CD14-positive monocyte (primary cell): ENCODE results near the gene KSR2. TPM values are rescaled to one million over a fixed set of nuclear protein-coding genes. Genes with fewer than 3 reads are reported as not detected.

Experiments
- DNase-seq, 3 donors: peaks; one replicate each; pipeline ENCODE4 v3.0.0-alpha.2; 2011 to 2022
- H2AFZ ChIP-seq: 2 replicates; pipeline ENCODE4 v1.6.0; 2012; ENCODE audit warnings: mild to moderate bottlenecking, low read depth, low read length, inconsistent platforms; ENCODE audit not compliant: insufficient read depth, poor library complexity, severe bottlenecking
- H3K27ac ChIP-seq, 2 donors: 1 replicate in 1 of 2; 2 replicates in 1 of 2; pipeline ENCODE4 v1.5.1; 2012 to 2013; ENCODE audit warnings: low read length in 2 of 2, control low read depth in 1 of 2, inconsistent platforms in 1 of 2, low read depth in 1 of 2, mild to moderate bottlenecking in 1 of 2
- H3K27me3 ChIP-seq, 2 donors: one replicate each; pipeline versions ENCODE4 v1.6.0 to v1.6.1; 2011 to 2013; ENCODE audit warnings: low read length in 2 of 2; ENCODE audit not compliant: control insufficient read depth in 2 of 2, insufficient read depth in 2 of 2
- H3K36me3 ChIP-seq, 2 donors: replicated peaks in 1 of 2; 1 replicate in 1 of 2; 2 replicates in 1 of 2; pipeline versions ENCODE4 v1.5.1 to v1.6.1; 2012 to 2013; ENCODE audit warnings: low read length in 2 of 2, control low read depth in 1 of 2, inconsistent platforms in 1 of 2, mild to moderate bottlenecking in 1 of 2; ENCODE audit not compliant: insufficient read depth in 2 of 2, control insufficient read depth in 1 of 2
- H3K4me1 ChIP-seq, 2 donors: 1 replicate in 1 of 2; 2 replicates in 1 of 2; pipeline versions ENCODE4 v1.5.1 to v1.6.1; 2012 to 2013; ENCODE audit warnings: low read length in 2 of 2, control low read depth in 1 of 2, inconsistent platforms in 1 of 2, mild to moderate bottlenecking in 1 of 2, moderate library complexity in 1 of 2; ENCODE audit not compliant: insufficient read depth in 2 of 2, control insufficient read depth in 1 of 2
- H3K4me2 ChIP-seq: replicated peaks from 2 replicates; pipeline ENCODE3; 2012; ENCODE audit warnings: low read length, moderate library complexity, mild to moderate bottlenecking; ENCODE audit not compliant: poor library complexity, severe bottlenecking; ENCODE audit errors: extremely low read depth
- H3K4me3 ChIP-seq, 3 experiments: fragments of 200-600 bp in 1 of 3; sonication (generic) in 1 of 3; replicated peaks in 1 of 3; 1 replicate in 2 of 3; 2 replicates in 1 of 3; pipeline ENCODE4 v1.5.1; 2011 to 2013; ENCODE audit warnings: low read length in 3 of 3, mild to moderate bottlenecking in 3 of 3, control low read depth in 2 of 3, low read depth in 2 of 3, inconsistent platforms in 1 of 3, moderate library complexity in 1 of 3
- H3K79me2 ChIP-seq: 2 replicates; pipeline ENCODE4 v1.6.0; 2012; ENCODE audit warnings: mild to moderate bottlenecking, control low read depth, inconsistent platforms, low read length, moderate library complexity; ENCODE audit not compliant: insufficient read depth
- H3K9ac ChIP-seq: 2 replicates; pipeline ENCODE4 v1.6.0; 2017; ENCODE audit warnings: low read length, mild to moderate bottlenecking; ENCODE audit not compliant: insufficient read depth, poor library complexity, severe bottlenecking
- H3K9me3 ChIP-seq, 2 donors: replicated peaks in 1 of 2; 1 replicate in 1 of 2; 2 replicates in 1 of 2; pipeline versions ENCODE4 v1.5.1 to v1.6.1; 2012 to 2013; ENCODE audit warnings: low read length in 2 of 2, control low read depth in 1 of 2; ENCODE audit not compliant: control insufficient read depth in 1 of 2, insufficient read depth in 1 of 2
- H4K20me1 ChIP-seq: 2 replicates; pipeline ENCODE4 v1.6.0; 2012; ENCODE audit warnings: mild to moderate bottlenecking, low read length, control low read depth, moderate library complexity; ENCODE audit not compliant: insufficient read depth
- H3K27ac Mint-ChIP-seq, 7 donors: one replicate each; pipeline ENCODE4 v1.8.0; 2020; ENCODE audit warnings: mild to moderate bottlenecking in 7 of 7, mixed read lengths in 7 of 7, moderate library complexity in 6 of 7, inconsistent platforms in 2 of 7
- H3K27me3 Mint-ChIP-seq, 3 donors: one replicate each; pipeline ENCODE4 v1.8.0; 2021 to 2022; ENCODE audit warnings: low read depth in 3 of 3, mild to moderate bottlenecking in 3 of 3, mixed read lengths in 3 of 3, moderate library complexity in 3 of 3, inconsistent platforms in 1 of 3
- H3K36me3 Mint-ChIP-seq, 2 donors: one replicate each; pipeline ENCODE4 v1.8.0; 2020; ENCODE audit warnings: mixed read lengths in 2 of 2, inconsistent platforms in 1 of 2, mild to moderate bottlenecking in 1 of 2
- H3K4me1 Mint-ChIP-seq: one replicate; pipeline ENCODE4 v1.8.0; 2020; ENCODE audit warnings: mild to moderate bottlenecking, mixed read lengths
- H3K4me3 Mint-ChIP-seq, 2 donors: one replicate each; pipeline ENCODE4 v1.8.0; 2020; ENCODE audit warnings: mild to moderate bottlenecking in 2 of 2, mixed read lengths in 2 of 2, moderate library complexity in 1 of 2
- H3K9me3 Mint-ChIP-seq, 7 donors: one replicate each; pipeline ENCODE4 v1.8.0; 2020 to 2022; ENCODE audit warnings: mixed read lengths in 7 of 7, mild to moderate bottlenecking in 6 of 7, moderate library complexity in 6 of 7, inconsistent platforms in 2 of 7
- WGBS: methylation state at CpG from one replicate; pipeline ENCODE4 v1.1.5; 2013; ENCODE audit warnings: missing lambda C conversion rate; ENCODE audit not compliant: insufficient coverage; 5-methylcytosine and 5-hydroxymethylcytosine counted together
- intact Hi-C, 2 donors: fragments of 100-400 bp; cut with micrococcal nuclease; formaldehyde crosslinking; loops; one replicate each; pipeline versions ENCODE4 v1.15.0 to v1.15.1; 2023
- polyA plus RNA-seq, 3 donors: library from polyadenylated mRNA; depleted of rRNA in 1 of 3; unstranded in 2 of 3; stranded (reverse) in 1 of 3; fragments of 300-500 nt in 2 of 3; fragments of >200 nt in 1 of 3; fragmentation: Illumina TruSeq in 2 of 3; gene quantifications; 1 replicate in 2 of 3; 2 replicates in 1 of 3; pipeline ENCODE4 v1.2.3, GENCODE V29; 2012 to 2021
- TF ChIP-seq, protein P1 (sequence below): fragments of 200-600 bp; IDR thresholded peaks from one replicate; pipeline ENCODE4 v1.8.0; 2022; ENCODE audit warnings: antibody characterized with exemption, mild to moderate bottlenecking

The KSR2 gene
- polyA plus RNA-seq, 3 donors: not detected

- no peaks in the 10 kb centered on the region for H4K20me1 ChIP-seq
- no peak overlapping the region for H3K27ac ChIP-seq
- H3K27me3 ChIP-seq: peaks cover 2 to 3% of the 10 kb centered on the region in 2 donors
- no peak overlapping the region for H2AFZ ChIP-seq
- Mint-ChIP-seq H3K36me3 (no peaks in the 10 kb centered on the region), H3K4me3 (no peak overlapping the region), H3K27me3 (peaks cover 9 to 31% (median 11%) of the 10 kb centered on the region in 3 donors), H3K27ac (no peak overlapping the region), H3K9me3 (peaks cover 0 to 3% (median 0%) of the 10 kb centered on the region in 7 donors), H3K4me1 (no peaks in the 10 kb centered on the region)
- TF ChIP-seq, protein P1, sequence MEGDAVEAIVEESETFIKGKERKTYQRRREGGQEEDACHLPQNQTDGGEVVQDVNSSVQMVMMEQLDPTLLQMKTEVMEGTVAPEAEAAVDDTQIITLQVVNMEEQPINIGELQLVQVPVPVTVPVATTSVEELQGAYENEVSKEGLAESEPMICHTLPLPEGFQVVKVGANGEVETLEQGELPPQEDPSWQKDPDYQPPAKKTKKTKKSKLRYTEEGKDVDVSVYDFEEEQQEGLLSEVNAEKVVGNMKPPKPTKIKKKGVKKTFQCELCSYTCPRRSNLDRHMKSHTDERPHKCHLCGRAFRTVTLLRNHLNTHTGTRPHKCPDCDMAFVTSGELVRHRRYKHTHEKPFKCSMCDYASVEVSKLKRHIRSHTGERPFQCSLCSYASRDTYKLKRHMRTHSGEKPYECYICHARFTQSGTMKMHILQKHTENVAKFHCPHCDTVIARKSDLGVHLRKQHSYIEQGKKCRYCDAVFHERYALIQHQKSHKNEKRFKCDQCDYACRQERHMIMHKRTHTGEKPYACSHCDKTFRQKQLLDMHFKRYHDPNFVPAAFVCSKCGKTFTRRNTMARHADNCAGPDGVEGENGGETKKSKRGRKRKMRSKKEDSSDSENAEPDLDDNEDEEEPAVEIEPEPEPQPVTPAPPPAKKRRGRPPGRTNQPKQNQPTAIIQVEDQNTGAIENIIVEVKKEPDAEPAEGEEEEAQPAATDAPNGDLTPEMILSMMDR: no peak
- no peaks in the 10 kb centered on the region for H3K4me1 ChIP-seq
- H3K4me3 ChIP-seq: no peak overlapping the region
- H3K79me2 ChIP-seq: no peaks in the 10 kb centered on the region
- H3K36me3 ChIP-seq: no peaks in the 10 kb centered on the region
- no peak for DNase-seq
- H3K4me2 ChIP-seq: no peak overlapping the region
- no CpG with 5 or more reads among the region's 5 CpGs for WGBS
- intact Hi-C loops: no loop called here
- H3K9ac ChIP-seq: no peak overlapping the region
- no peaks in the 10 kb centered on the region for H3K9me3 ChIP-seq
Observed at GRCh38 chr12:117563007-117563406, 405.8 kb downstream of the KSR2 start.

DNA sequence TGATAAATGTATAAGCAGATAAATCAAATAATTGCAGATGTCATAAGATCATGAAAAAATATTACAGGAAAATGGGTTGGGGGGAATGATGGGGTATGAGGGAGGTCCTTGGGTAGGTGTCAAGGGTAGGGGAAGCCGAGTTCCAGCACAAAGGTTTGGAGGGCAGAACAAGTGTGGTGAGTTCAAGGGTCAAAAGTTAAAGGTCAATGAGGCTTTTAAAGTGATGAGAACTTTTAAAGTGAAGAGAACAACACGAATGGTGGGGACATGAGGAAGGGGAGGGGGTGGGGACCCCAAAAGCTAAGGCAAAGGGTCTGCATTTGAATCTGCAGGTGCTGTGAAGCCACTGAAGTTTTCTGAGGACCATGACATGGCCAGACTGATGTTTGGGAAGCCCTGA lies 406.8 kb downstream of the KSR2 start:
- no peaks in the 10 kb centered on the region for H3K9me3 ChIP-seq
- no peaks in the 10 kb centered on the region for H4K20me1 ChIP-seq
- Mint-ChIP-seq H3K4me1 (no peaks in the 10 kb centered on the region), H3K27ac (no peak overlapping the region), H3K36me3 (no peaks in the 10 kb centered on the region), H3K9me3 (peaks cover 0 to 2% (median 0%) of the 10 kb centered on the region in 7 donors), H3K4me3 (no peak overlapping the region), H3K27me3 (peaks cover 3 to 30% (median 9%) of the 10 kb centered on the region in 3 donors)
- intact Hi-C loops: no loop called here
- H3K9ac ChIP-seq: no peak overlapping the region
- H3K27me3 ChIP-seq: peaks cover 2 to 3% of the 10 kb centered on the region in 2 donors
- no peaks in the 10 kb centered on the region for H3K4me1 ChIP-seq
- DNase-seq: no peak
- TF ChIP-seq, protein P1: no peak
- no peak overlapping the region for H2AFZ ChIP-seq
- H3K4me2 ChIP-seq: no peak overlapping the region
- no peaks in the 10 kb centered on the region for H3K79me2 ChIP-seq
- H3K36me3 ChIP-seq: no peaks in the 10 kb centered on the region
- 55% methylated on average over 2 of the region's 2 CpGs for WGBS
- H3K4me3 ChIP-seq: no peak overlapping the region
- no peak overlapping the region for H3K27ac ChIP-seq
